ENCODE measurements around the gene IPO13.

DNA sequence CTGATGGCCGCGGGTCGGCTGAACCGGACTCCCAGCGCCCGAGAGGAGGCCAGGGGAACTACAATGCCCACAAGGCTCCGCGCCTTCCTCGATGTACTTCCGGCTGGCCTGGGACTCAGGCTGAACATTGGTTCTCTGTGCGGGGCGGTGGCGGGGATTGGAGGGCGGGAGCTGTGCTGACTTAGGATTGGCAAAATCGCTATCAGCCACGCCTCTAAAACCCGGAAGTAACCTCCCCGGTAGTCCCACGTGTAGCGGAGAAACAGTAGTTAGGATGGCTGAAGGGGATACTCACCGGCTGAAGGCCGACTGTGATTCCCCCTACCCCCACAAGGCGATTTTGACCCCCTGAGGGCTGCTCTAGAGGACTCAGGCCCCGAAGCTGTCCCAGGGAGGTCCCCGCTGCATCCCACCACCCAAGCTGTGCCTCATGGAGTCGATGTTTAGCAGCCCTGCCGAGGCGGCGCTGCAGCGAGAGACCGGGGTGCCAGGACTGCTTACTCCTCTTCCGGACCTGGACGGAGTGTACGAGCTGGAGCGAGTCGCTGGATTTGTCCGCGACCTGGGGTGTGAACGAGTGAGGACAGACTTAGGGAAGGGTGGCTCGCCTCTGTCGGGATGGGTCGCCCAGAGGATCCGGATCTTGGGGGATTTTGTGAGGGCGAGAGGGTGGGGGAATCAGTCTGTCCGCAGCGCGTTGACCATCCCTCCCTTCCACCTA lies 23.2 kb downstream of the IPO13 start, which contains the start of gene DPH2:
- TF ChIP-seq, protein P1, sequence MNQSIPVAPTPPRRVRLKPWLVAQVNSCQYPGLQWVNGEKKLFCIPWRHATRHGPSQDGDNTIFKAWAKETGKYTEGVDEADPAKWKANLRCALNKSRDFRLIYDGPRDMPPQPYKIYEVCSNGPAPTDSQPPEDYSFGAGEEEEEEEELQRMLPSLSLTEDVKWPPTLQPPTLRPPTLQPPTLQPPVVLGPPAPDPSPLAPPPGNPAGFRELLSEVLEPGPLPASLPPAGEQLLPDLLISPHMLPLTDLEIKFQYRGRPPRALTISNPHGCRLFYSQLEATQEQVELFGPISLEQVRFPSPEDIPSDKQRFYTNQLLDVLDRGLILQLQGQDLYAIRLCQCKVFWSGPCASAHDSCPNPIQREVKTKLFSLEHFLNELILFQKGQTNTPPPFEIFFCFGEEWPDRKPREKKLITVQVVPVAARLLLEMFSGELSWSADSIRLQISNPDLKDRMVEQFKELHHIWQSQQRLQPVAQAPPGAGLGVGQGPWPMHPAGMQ (IDR thresholded peaks at IDR 0.05; ENCODE audit: borderline replicate concordance) = no peak
- TF ChIP-seq SIN3A (IDR thresholded peaks at IDR 0.05; ENCODE audit: low read depth, low read length) = peak; percentile 94; the same call in 1 of the 2 replicates
- TF ChIP-seq, protein P2, sequence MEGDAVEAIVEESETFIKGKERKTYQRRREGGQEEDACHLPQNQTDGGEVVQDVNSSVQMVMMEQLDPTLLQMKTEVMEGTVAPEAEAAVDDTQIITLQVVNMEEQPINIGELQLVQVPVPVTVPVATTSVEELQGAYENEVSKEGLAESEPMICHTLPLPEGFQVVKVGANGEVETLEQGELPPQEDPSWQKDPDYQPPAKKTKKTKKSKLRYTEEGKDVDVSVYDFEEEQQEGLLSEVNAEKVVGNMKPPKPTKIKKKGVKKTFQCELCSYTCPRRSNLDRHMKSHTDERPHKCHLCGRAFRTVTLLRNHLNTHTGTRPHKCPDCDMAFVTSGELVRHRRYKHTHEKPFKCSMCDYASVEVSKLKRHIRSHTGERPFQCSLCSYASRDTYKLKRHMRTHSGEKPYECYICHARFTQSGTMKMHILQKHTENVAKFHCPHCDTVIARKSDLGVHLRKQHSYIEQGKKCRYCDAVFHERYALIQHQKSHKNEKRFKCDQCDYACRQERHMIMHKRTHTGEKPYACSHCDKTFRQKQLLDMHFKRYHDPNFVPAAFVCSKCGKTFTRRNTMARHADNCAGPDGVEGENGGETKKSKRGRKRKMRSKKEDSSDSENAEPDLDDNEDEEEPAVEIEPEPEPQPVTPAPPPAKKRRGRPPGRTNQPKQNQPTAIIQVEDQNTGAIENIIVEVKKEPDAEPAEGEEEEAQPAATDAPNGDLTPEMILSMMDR (IDR thresholded peaks at IDR 0.05 in 2 of 3, conservative IDR thresholded peaks at IDR 0.05 in 1 of 3; ENCODE audit: control insufficient read depth in 2 of 3, extremely low read depth in 1 of 3, insufficient read depth in 1 of 3, low read depth in 3 of 3, low read length in 3 of 3) = peak in 2 of 3 experiments; percentile 10 to 15; a peak in 2 of 6 replicates
- TF ChIP-seq NFXL1 (IDR thresholded peaks at IDR 0.05; ENCODE audit: borderline replicate concordance) = no peak
- TF ChIP-seq NFYB (IDR thresholded peaks at IDR 0.05; ENCODE audit: insufficient read depth, low read depth, low read length) = peak; percentile 91
- TF ChIP-seq, protein P3, sequence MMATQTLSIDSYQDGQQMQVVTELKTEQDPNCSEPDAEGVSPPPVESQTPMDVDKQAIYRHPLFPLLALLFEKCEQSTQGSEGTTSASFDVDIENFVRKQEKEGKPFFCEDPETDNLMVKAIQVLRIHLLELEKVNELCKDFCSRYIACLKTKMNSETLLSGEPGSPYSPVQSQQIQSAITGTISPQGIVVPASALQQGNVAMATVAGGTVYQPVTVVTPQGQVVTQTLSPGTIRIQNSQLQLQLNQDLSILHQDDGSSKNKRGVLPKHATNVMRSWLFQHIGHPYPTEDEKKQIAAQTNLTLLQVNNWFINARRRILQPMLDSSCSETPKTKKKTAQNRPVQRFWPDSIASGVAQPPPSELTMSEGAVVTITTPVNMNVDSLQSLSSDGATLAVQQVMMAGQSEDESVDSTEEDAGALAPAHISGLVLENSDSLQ (IDR thresholded peaks at IDR 0.05) = peak; percentile 48; the same call in 1 of the 2 replicates

All from GM12878 (cell line).